HEK293 (cell line): ENCODE results near the gene TANGO2.

ENCODE experiments used
- CTCF ChIA-PET: fragments of 350-600 bp; formaldehyde crosslinking; extraction: SDS; loops from one replicate; lab custom pipeline; 2021; ENCODE audit warnings: antibody characterized with exemption; lab: Yijun Ruan, JAX
- POLR2A ChIA-PET: fragments of 300-600 bp; formaldehyde crosslinking; extraction: SDS; loops from one replicate; lab custom pipeline; 2020; ENCODE audit warnings: antibody characterized with exemption, inconsistent platforms; lab: Yijun Ruan, JAX
- H3K27ac ChIP-seq: fragments of 200-500 bp; sonication (Bioruptor generic); 2 replicates; pipeline ENCODE4 v1.5.1; 2014; ENCODE audit warnings: low read depth, low read length, control low read depth, inconsistent platforms; ENCODE audit errors: extremely low read depth
- H3K36me3 ChIP-seq, 2 experiments: fragments of 200-500 bp in 1 of 2; sonication (Bioruptor generic) in 1 of 2; 1 replicate in 1 of 2; 2 replicates in 1 of 2; pipeline ENCODE4 v1.5.1; 2014 to 2017; ENCODE audit warnings: inconsistent platforms in 2 of 2, low read length in 2 of 2; ENCODE audit not compliant: control insufficient read depth in 2 of 2, insufficient read depth in 1 of 2
- H3K4me1 ChIP-seq: fragments of 200-500 bp; sonication (Bioruptor generic); 2 replicates; pipeline ENCODE4 v1.5.1; 2014; ENCODE audit warnings: mild to moderate bottlenecking, low read length, inconsistent platforms; ENCODE audit not compliant: control insufficient read depth, insufficient read depth
- H3K4me3 ChIP-seq: 2 replicates; pipeline ENCODE4 v1.5.1; 2011; ENCODE audit warnings: low read depth, mild to moderate bottlenecking, control low read depth, low read length, moderate library complexity
- H3K9me3 ChIP-seq: fragments of 200-500 bp; sonication (Bioruptor generic); 2 replicates; pipeline ENCODE4 v1.5.1; 2014; ENCODE audit warnings: low read depth, low read length, inconsistent platforms; ENCODE audit not compliant: control insufficient read depth, insufficient read depth
- BCL6B ChIP-seq: fragments of 450-650 bp; formaldehyde crosslinking; IDR thresholded peaks from 2 replicates; pipeline ENCODE4 v1.5.1; 2017; ENCODE audit warnings: missing biosample characterization, missing genetic modification characterization
- GLIS2 ChIP-seq: fragments of 450-650 bp; formaldehyde crosslinking; IDR thresholded peaks from 2 replicates; pipeline ENCODE4 v1.5.1; 2016; ENCODE audit warnings: missing biosample characterization, missing genetic modification characterization
- KLF17 ChIP-seq: fragments of 450-650 bp; formaldehyde crosslinking; IDR thresholded peaks from 2 replicates; pipeline ENCODE4 v1.5.1; 2016; ENCODE audit warnings: missing biosample characterization, missing genetic modification characterization
- KLF8 ChIP-seq: fragments of 450-650 bp; formaldehyde crosslinking; IDR thresholded peaks from 2 replicates; pipeline ENCODE4 v1.5.1; 2016; ENCODE audit warnings: missing biosample characterization, missing genetic modification characterization
- RBAK ChIP-seq: fragments of 450-650 bp; formaldehyde crosslinking; IDR thresholded peaks from 2 replicates; pipeline ENCODE4 v1.5.1; 2016; ENCODE audit warnings: missing biosample characterization, missing genetic modification characterization
- REPIN1 ChIP-seq: fragments of 450-650 bp; formaldehyde crosslinking; IDR thresholded peaks from 2 replicates; pipeline ENCODE4 v1.5.1; 2017; ENCODE audit warnings: missing biosample characterization, missing genetic modification characterization, low read depth
- SCRT2 ChIP-seq: fragments of 450-650 bp; formaldehyde crosslinking; IDR thresholded peaks from 2 replicates; pipeline ENCODE4 v1.5.1; 2016; ENCODE audit warnings: missing biosample characterization, missing genetic modification characterization
- SETDB1 ChIP-seq: IDR thresholded peaks from one replicate; pipeline ENCODE4 v1.6.1; 2017; ENCODE audit warnings: mild to moderate bottlenecking, low read length, moderate library complexity, mixed read lengths; ENCODE audit not compliant: insufficient read length
- YY2 ChIP-seq: fragments of 450-650 bp; formaldehyde crosslinking; IDR thresholded peaks from 2 replicates; pipeline ENCODE4 v1.5.1; 2016; ENCODE audit warnings: missing biosample characterization, missing genetic modification characterization
- ZBTB26 ChIP-seq: fragments of 450-650 bp; formaldehyde crosslinking; optimal IDR thresholded peaks from 2 replicates; pipeline ENCODE3; 2016; ENCODE audit warnings: missing biosample characterization, mild to moderate bottlenecking, missing genetic modification characterization
- ZBTB7A ChIP-seq: fragments of 450-650 bp; formaldehyde crosslinking; IDR thresholded peaks from 2 replicates; pipeline ENCODE4 v1.5.1; 2016; ENCODE audit warnings: low read depth, missing biosample characterization, missing genetic modification characterization
- ZEB2 ChIP-seq: fragments of 450-650 bp; formaldehyde crosslinking; IDR thresholded peaks from 2 replicates; pipeline ENCODE4 v1.5.1; 2016; ENCODE audit warnings: missing biosample characterization, missing genetic modification characterization
- ZFP37 ChIP-seq: fragments of 450-650 bp; formaldehyde crosslinking; IDR thresholded peaks from 2 replicates; pipeline ENCODE4 v1.5.1; 2016; ENCODE audit warnings: missing biosample characterization, missing genetic modification characterization
- ZNF132 ChIP-seq: fragments of 450-650 bp; formaldehyde crosslinking; IDR thresholded peaks from 2 replicates; pipeline ENCODE4 v1.5.1; 2017; ENCODE audit warnings: missing biosample characterization, missing genetic modification characterization, borderline replicate concordance
- ZNF18 ChIP-seq: fragments of 450-650 bp; formaldehyde crosslinking; IDR thresholded peaks from 2 replicates; pipeline ENCODE4 v1.5.1; 2016; ENCODE audit warnings: missing biosample characterization, missing genetic modification characterization
- ZNF239 ChIP-seq: fragments of 450-650 bp; formaldehyde crosslinking; IDR thresholded peaks from 2 replicates; pipeline ENCODE4 v1.5.1; 2016; ENCODE audit warnings: missing biosample characterization, missing genetic modification characterization
- ZNF280D ChIP-seq: fragments of 450-650 bp; formaldehyde crosslinking; IDR thresholded peaks from 2 replicates; pipeline ENCODE4 v1.5.1; 2016; ENCODE audit warnings: missing biosample characterization, missing genetic modification characterization
- ZNF514 ChIP-seq: fragments of 450-650 bp; formaldehyde crosslinking; IDR thresholded peaks from 2 replicates; pipeline ENCODE4 v1.5.1; 2016; ENCODE audit warnings: missing biosample characterization, missing genetic modification characterization
- ZNF623 ChIP-seq: fragments of 450-650 bp; formaldehyde crosslinking; IDR thresholded peaks from 2 replicates; pipeline ENCODE4 v1.5.1; 2016; ENCODE audit warnings: missing biosample characterization, missing genetic modification characterization
- ZNF692 ChIP-seq: fragments of 450-650 bp; formaldehyde crosslinking; IDR thresholded peaks from 2 replicates; pipeline ENCODE4 v1.5.1; 2016; ENCODE audit warnings: missing biosample characterization, missing genetic modification characterization
- ZNF707 ChIP-seq: fragments of 450-650 bp; formaldehyde crosslinking; IDR thresholded peaks from 2 replicates; pipeline ENCODE4 v1.5.1; 2016; ENCODE audit warnings: missing biosample characterization, missing genetic modification characterization
- ZNF747 ChIP-seq: fragments of 450-650 bp; formaldehyde crosslinking; IDR thresholded peaks from 2 replicates; pipeline ENCODE4 v1.5.1; 2016; ENCODE audit warnings: missing biosample characterization, missing genetic modification characterization
- ZSCAN16 ChIP-seq: fragments of 450-650 bp; formaldehyde crosslinking; IDR thresholded peaks from 2 replicates; pipeline ENCODE4 v1.5.1; 2016; ENCODE audit warnings: missing biosample characterization, missing genetic modification characterization
- ZSCAN4 ChIP-seq: fragments of 450-650 bp; formaldehyde crosslinking; IDR thresholded peaks from 2 replicates; pipeline ENCODE4 v1.5.1; 2017; ENCODE audit warnings: missing biosample characterization, missing genetic modification characterization

The TANGO2 gene

GRCh38 chr22:20080776-20081654 is 60.1 kb downstream of the TANGO2 start:
- Histone ChIP-seq H3K9me3 (no peaks in the 10 kb centered on the region), H3K4me1 (no peaks in the 10 kb centered on the region; the same call in 1 of the 2 replicates), H3K36me3 (peaks cover 0 to 46% of the 10 kb centered on the region in 2 experiments; a peak in 2 of 3 replicates), H3K4me3 (peak overlapping the region; percentile 92), H3K27ac (peak overlapping the region; percentile 94)
- CTCF ChIA-PET = interaction anchor here (0.6 kb wide), 2 partner anchors 30 to 37 kb away, joined by 3 to 4 read pairs; no protein-coding TSS in a partner anchor
- POLR2A ChIA-PET = interaction anchor here (0.7 to 1.6 kb wide), 9 partner anchors 9 to 108 kb away, joined by 3 to 5 read pairs (median 3); partner anchors contain the start of gene TRMT2A
- TF ChIP-seq ZNF239 (tag by site-specific recombination) = no peak
- peak; percentile 7; the same call in 1 of the 2 replicates for TF ChIP-seq ZSCAN4 (tag by site-specific recombination)
- no peak for TF ChIP-seq ZBTB7A
- TF ChIP-seq ZNF707 (tag by site-specific recombination) = no peak
- no peak for TF ChIP-seq GLIS2 (tag by site-specific recombination)
- TF ChIP-seq RBAK (tag by site-specific recombination) = no peak
- no peak for TF ChIP-seq ZSCAN16 (tag by site-specific recombination)
- no peak for TF ChIP-seq ZNF623 (tag by site-specific recombination)
- no peak for TF ChIP-seq ZNF132 (tag by site-specific recombination)
- TF ChIP-seq KLF17 (tag by site-specific recombination) = peak; percentile 45
- no peak for TF ChIP-seq ZNF514 (tag by site-specific recombination)
- TF ChIP-seq ZNF747 (tag by site-specific recombination) = no peak
- TF ChIP-seq ZNF18 = no peak
- TF ChIP-seq ZEB2 (tag by site-specific recombination) = peak; percentile 74; the same call in 1 of the 2 replicates
- TF ChIP-seq ZNF692 (tag by site-specific recombination) = no peak; the same call in 1 of the 2 replicates
- 0 out of 2 replicates have a peak, but pooled peaks have one; percentile 26 for TF ChIP-seq YY2 (tag by site-specific recombination)
- TF ChIP-seq KLF8 (tag by site-specific recombination) = peak; percentile 42; the same call in 1 of the 2 replicates
- TF ChIP-seq BCL6B (tag by site-specific recombination) = no peak
- no peak for TF ChIP-seq REPIN1 (tag by site-specific recombination)
- TF ChIP-seq SCRT2 (tag by site-specific recombination) = peak; percentile 99
- TF ChIP-seq ZFP37 (tag by site-specific recombination) = no peak
- TF ChIP-seq SETDB1 = no peak
- peak; percentile 33 for TF ChIP-seq ZBTB26
- TF ChIP-seq ZNF280D (tag by site-specific recombination) = no peak
